ENCODE data around the gene DOCK9.
"Not testable (repeated sequence)": the region's sequence is repeated elsewhere in the genome, so short reads cannot be mapped to it uniquely, and the experiment has no call there.

DOCK9 gene

DNA sequence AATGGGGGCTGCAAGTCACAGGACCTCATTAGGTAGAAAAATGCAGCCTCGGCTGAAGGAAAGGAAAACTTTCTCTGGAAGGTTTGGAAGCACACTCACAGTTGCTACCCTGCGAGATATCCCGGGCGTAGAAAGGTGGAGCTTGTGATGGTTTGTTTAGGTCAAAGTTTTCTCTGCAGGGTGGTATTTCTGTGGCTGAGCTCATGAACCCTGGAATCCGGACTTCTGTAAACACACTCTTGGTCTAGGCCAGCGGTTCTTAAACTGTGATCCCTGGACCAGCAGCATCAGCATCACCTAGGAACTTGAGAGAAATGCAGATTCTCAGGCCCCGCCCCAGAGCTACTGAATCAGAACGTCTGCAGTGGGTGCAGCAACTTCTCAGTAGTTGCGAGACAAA lies 222.1 kb downstream of the DOCK9 start:
- DNase-seq = no peak

- DNase-seq = no peak
These were observed 222.7 kb downstream of the DOCK9 start for GRCh38 chr13:98755116-98755515.

DNA sequence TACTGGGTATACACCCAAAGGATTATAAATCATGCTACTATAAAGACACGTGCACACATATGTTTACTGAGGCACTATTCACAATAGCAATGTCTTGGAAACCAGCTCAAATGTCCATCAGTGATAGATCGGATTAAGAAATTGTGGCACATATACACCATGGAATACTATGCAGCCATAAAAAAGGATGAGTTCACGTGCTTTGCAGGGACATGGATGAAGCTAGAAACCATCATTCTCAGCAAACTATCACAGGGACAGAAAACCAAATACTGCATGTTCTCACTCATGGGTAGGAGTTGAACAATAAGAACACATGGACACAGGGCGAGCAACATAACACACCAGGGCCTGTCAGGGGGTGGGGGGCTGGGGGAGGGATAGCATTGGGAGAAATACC lies 223.4 kb downstream of the DOCK9 start:
- not testable (repeated sequence) for DNase-seq

- DNase-seq = peak; percentile 7
These were observed 225.2 kb downstream of the DOCK9 start, which contains the start of gene SLC15A1 for GRCh38 chr13:98752467-98753290. TSS of gene SLC15A1 (minus strand) at chr13:98752672. CDS start at chr13:98752598, 74 bp downstream.

GRCh38 chr13:98751861-98752466 lies 225.9 kb downstream of the DOCK9 start:
- DNase-seq = no peak

DNA sequence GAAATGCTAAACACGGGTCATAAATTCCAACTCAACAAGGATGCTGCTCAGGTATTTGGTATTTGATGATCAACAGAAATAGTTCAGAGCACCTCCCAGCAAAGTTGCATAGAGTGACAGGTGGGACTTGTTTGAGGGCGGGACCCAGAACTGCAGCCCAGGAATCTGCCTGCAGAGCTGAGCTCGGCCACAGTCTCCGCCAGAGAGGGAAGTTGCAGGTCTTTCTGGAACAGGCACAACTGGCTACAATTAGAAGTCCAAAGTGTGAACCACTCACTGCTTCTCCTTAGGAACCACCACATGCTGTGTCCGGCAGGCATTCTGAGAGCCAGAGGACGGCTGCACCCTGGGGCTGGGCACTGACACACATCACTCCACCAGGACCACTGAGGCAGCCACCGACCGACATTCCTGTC lies 226.5 kb downstream of the DOCK9 start:
- DNase-seq = no peak

DNA sequence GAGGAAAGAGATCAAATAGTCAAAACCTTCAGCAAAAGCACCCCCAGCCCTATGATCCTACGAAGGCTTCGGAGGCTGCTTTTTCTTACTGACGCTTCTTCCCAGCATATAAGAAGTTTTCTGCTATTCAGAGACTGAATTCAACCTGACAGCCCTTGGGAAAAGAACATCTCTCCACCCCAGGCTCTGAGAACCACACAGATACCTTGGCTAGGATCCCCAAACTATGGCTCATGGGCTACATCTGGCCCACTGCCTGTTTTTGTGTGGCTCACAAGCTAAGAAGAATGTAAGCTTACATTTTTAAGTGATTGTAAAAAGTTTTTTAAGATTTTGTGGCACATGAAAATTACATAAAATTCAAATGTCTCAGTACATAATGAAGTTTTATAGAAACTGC lies 228.4 kb downstream of the DOCK9 start:
- no peak for DNase-seq

DNA sequence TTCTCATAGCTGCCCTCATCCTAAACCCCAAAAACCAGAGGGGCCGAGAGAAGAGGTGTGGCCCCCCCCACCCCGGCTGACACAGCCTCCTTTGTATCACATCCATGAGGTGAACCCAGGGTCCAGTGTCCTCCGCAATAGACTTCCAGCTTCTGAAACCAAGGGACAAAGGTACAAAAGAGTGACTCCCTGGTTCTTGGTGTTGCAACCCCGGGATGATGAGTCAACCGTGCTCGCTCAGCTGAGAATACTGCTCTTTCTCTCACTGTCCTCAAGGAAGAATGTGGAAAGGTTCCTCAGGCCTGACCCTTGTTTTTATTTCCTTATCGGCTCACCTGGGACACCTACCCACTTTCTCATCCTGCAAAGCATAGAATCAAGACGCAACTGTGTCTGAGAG lies 230.9 kb downstream of the DOCK9 start:
- no peak for DNase-seq

Data from stimulated activated CD4-positive, alpha-beta T cell treated with anti-CD3 and anti-CD28 coated beads, Interleukin-15, amount 100 ng/mL, for 24 hours (primary cell).